Brain microvascular endothelial cell (primary cell): ENCODE results near the gene POGZ.

Source experiments
- DNase-seq: peaks from one replicate; pipeline ENCODE4 v3.0.0-alpha.2; 2020
- H3K27ac ChIP-seq: fragments of 250-450 bp; sonication (Bioruptor Pico); 2 replicates; pipeline ENCODE4 v1.5.1; 2020; ENCODE audit warnings: mild to moderate bottlenecking, moderate library complexity
- H3K27me3 ChIP-seq: fragments of 250-450 bp; sonication (Bioruptor Pico); replicated peaks from 2 replicates; pipeline ENCODE4 v1.5.1; 2020; ENCODE audit warnings: mild to moderate bottlenecking
- H3K36me3 ChIP-seq: fragments of 250-450 bp; sonication (Bioruptor Pico); replicated peaks from 2 replicates; pipeline ENCODE4 v1.5.1; 2020; ENCODE audit warnings: mild to moderate bottlenecking
- H3K4me3 ChIP-seq: 2 replicates; pipeline ENCODE4 v1.5.1; 2011; ENCODE audit warnings: low read depth, mild to moderate bottlenecking, control low read depth, low read length, moderate library complexity
- CTCF ChIP-seq: IDR thresholded peaks from 2 replicates; pipeline ENCODE4 v1.5.1; 2011; ENCODE audit warnings: low read depth, mild to moderate bottlenecking, moderate library complexity, low read length, control low read depth, inconsistent platforms; ENCODE audit errors: missing control alignments
- in situ Hi-C: cut with HindIII; loops from 2 replicates; pipeline ENCODE4 v1.10.0; 2017; ENCODE audit warnings: low sequenced_read_pairs, low pct_ligation_motif_present

Gene POGZ

GRCh38 chr1:151493042-151493441 is 33.7 kb upstream of the POGZ start:
- TF ChIP-seq CTCF, result no peak
- no peak for DNase-seq

DNA sequence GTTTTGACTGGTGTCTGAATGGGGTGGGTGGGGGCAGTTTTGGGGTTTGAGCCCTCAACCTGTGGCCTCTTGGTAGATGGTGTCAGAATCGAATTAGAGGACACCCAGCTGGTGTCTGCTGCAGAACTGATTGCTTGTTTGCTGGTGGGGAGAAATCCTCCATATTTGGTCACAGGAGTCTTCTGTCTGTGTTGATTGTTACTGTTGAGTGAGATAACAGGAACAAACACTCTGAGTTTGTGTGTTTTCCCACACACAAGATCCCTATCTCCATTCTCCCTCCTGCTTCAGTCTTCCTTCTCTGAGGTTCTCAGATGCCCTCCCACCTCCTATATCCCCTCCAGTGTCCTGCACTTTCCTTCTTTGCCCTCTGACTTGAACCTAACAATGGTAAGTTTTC is 32.8 kb upstream of the POGZ start:
- H3K36me3 ChIP-seq, result no peaks in the 10 kb centered on the region
- no peak for DNase-seq
- in situ Hi-C loops, result no loop called here
- H3K27ac ChIP-seq, result no peak overlapping the region
- H3K27me3 ChIP-seq, result no peaks in the 10 kb centered on the region
- no peak overlapping the region for H3K4me3 ChIP-seq
- TF ChIP-seq CTCF, result no peak

More at GRCh38 chr1:151493042-151493441, 33.7 kb upstream of the POGZ start:
- no peaks in the 10 kb centered on the region for H3K36me3 ChIP-seq
- no peak overlapping the region for H3K27ac ChIP-seq
- no peaks in the 10 kb centered on the region for H3K27me3 ChIP-seq
- in situ Hi-C loops, result no loop called here
- H3K4me3 ChIP-seq, result no peak overlapping the region

DNA sequence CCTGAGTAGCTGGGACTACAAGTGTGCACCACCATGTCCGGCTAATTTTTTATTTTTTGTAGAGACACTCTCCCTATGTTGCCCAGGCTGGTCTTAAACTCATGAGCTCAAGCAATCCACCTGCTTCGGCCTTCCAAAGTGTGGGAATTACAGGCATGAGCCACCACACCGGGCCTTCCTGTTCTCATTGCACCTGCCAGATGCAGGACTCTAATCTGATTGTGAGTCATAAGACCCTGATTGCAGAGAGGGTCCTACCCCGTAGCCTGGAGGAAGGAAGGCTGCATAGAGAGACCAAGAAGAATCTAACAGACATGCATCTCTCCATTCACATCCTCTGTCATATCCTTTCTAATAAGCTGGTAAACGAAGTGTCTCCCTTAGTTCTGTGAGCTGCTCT is 32.3 kb upstream of the POGZ start:
- Histone ChIP-seq H3K4me3 (no peak overlapping the region), H3K27ac (no peak overlapping the region), H3K27me3 (no peaks in the 10 kb centered on the region), H3K36me3 (no peaks in the 10 kb centered on the region)
- in situ Hi-C loops, result no loop called here
- DNase-seq, result no peak
- no peak for TF ChIP-seq CTCF

- no peaks in the 10 kb centered on the region for H3K27me3 ChIP-seq
- TF ChIP-seq CTCF, result no peak
- DNase-seq, result no peak
- no peak overlapping the region for H3K4me3 ChIP-seq
- H3K36me3 ChIP-seq, result no peaks in the 10 kb centered on the region
- no peak overlapping the region for H3K27ac ChIP-seq
- in situ Hi-C loops, result no loop called here
These were observed 27.3 kb upstream of the POGZ start for GRCh38 chr1:151486557-151486956.

DNA sequence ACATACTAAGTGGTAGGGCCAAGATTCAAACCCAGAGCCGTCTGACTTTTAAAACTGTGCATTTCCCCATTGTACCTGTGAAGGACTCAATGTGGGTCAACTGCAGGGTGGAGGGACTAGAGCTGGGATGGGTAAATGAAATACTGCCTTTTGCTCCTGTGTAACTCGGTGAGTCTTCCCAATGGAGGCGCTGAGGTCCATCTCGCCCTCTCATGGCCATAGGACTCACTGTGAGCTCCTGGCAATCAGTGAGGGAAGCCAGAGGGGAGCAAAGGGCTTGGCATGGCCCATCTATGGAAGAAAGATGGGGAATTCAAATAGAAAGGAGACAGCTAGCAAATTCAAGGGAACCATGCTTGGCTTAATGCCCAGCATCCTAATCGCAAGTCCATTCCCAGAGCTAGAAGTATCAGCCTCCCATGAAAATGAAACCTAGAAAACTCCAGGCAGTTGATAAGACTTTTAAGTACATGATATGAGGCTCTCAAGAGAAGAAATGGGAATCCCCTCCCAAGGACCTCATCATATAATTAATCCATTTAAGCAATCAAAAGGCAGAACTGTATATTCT is 26.5 kb upstream of the POGZ start:
- no peaks in the 10 kb centered on the region for H3K36me3 ChIP-seq
- peak; percentile 11 for DNase-seq
- in situ Hi-C loops, result no loop called here
- H3K4me3 ChIP-seq, result no peak overlapping the region
- H3K27me3 ChIP-seq, result no peaks in the 10 kb centered on the region
- H3K27ac ChIP-seq, result no peak overlapping the region
- TF ChIP-seq CTCF, result no peak

DNA sequence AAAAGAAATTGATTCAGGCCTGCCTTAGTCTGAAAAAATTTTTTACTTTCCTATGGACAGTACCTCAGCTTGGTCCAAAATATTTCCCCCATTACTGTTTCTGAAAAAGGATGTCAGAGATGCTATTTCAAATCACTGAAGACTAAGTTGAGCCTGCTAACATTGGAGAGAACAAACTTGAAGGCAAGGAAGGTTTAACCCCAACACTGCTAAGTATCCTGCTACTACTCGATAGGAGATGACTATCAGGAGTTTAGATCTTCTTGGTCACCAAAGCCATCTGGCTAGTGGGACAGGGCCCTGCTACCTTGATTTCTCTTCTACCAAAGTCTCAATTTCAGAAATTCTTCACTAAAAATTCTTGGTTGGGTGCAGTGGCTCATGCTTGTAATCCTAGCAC is 22.7 kb upstream of the POGZ start:
- H3K27me3 ChIP-seq, result no peaks in the 10 kb centered on the region
- no peaks in the 10 kb centered on the region for H3K36me3 ChIP-seq
- in situ Hi-C loops, result no loop called here
- no peak overlapping the region for H3K4me3 ChIP-seq
- no peak for TF ChIP-seq CTCF
- DNase-seq, result no peak
- H3K27ac ChIP-seq, result no peak overlapping the region
